ENCODE results near the gene CX3CR1. TPM values are rescaled to one million over a fixed set of nuclear protein-coding genes. Genes with fewer than 3 reads are reported as not detected.

CX3CR1 gene
- total RNA-seq, 1 donor from 2014 or later = 12.4 TPM

GRCh38 chr3:39292961-39293360 lies 13.1 kb upstream of the CX3CR1 start:
- intact Hi-C loops (cut with micrococcal nuclease) = loop anchor here (1.0 to 5.0 kb wide), 6 partner anchors 36 to 192 kb away; partner anchors contain the start of gene CCR8

GRCh38 chr3:39291903-39292329 lies 12.1 kb upstream of the CX3CR1 start:
- intact Hi-C loops (cut with micrococcal nuclease) = loop anchor here (1.0 to 5.0 kb wide), 7 partner anchors 37 to 191 kb away; partner anchors contain the start of genes CCR8 and SLC25A38

- intact Hi-C loops (cut with micrococcal nuclease) = loop anchor here (5.0 kb wide), 1 partner anchor 72 kb away; no protein-coding TSS in a partner anchor
Measured at GRCh38 chr3:39290255-39290654, 10.4 kb upstream of the CX3CR1 start.

- intact Hi-C loops (cut with micrococcal nuclease) = loop anchor here (2.0 kb wide), 1 partner anchor 108 kb away; no protein-coding TSS in a partner anchor
Measured at GRCh38 chr3:39289107-39289506, 9.3 kb upstream of the CX3CR1 start.

- intact Hi-C loops (cut with micrococcal nuclease) = loop anchor here (1.0 to 2.0 kb wide), 12 partner anchors 20 to 767 kb away; partner anchors contain the start of gene SCN11A
Measured at GRCh38 chr3:39288300-39288808, 8.5 kb upstream of the CX3CR1 start.

- intact Hi-C loops (cut with micrococcal nuclease) = loop anchor here (1.0 to 2.0 kb wide), 12 partner anchors 19 to 766 kb away; partner anchors contain the start of gene SCN11A
Measured at GRCh38 chr3:39287216-39288164, 7.7 kb upstream of the CX3CR1 start.

GRCh38 chr3:39286771-39287170 lies 6.9 kb upstream of the CX3CR1 start:
- intact Hi-C loops (cut with micrococcal nuclease) = no loop called here

GRCh38 chr3:39285332-39285731 lies 5.5 kb upstream of the CX3CR1 start:
- intact Hi-C loops (cut with micrococcal nuclease) = no loop called here

GRCh38 chr3:39284457-39284881 lies 4.6 kb upstream of the CX3CR1 start:
- intact Hi-C loops (cut with micrococcal nuclease) = no loop called here

- intact Hi-C loops (cut with micrococcal nuclease) = no loop called here
Measured at GRCh38 chr3:39282057-39282456, 2.2 kb upstream of the CX3CR1 start.

GRCh38 chr3:39281533-39281932 lies 1.7 kb upstream of the CX3CR1 start:
- intact Hi-C loops (cut with micrococcal nuclease) = no loop called here

- intact Hi-C loops (cut with micrococcal nuclease) = no loop called here
Measured at GRCh38 chr3:39280571-39280970, 735 bp upstream of the CX3CR1 start.

- intact Hi-C loops (cut with micrococcal nuclease) = no loop called here
Measured at GRCh38 chr3:39278616-39278935, 1.3 kb downstream of the CX3CR1 start.

- intact Hi-C loops (cut with micrococcal nuclease) = no loop called here
Measured at GRCh38 chr3:39277893-39278615, 1.8 kb downstream of the CX3CR1 start.

GRCh38 chr3:39276746-39277145 lies 3.1 kb downstream of the CX3CR1 start:
- intact Hi-C loops (cut with micrococcal nuclease) = no loop called here

- intact Hi-C loops (cut with micrococcal nuclease) = no loop called here
Measured at GRCh38 chr3:39275963-39276593, 3.8 kb downstream of the CX3CR1 start.

GRCh38 chr3:39275052-39275451 lies 4.8 kb downstream of the CX3CR1 start:
- intact Hi-C loops (cut with micrococcal nuclease) = no loop called here

- intact Hi-C loops (cut with micrococcal nuclease) = no loop called here
Measured at GRCh38 chr3:39273119-39273518, 6.7 kb downstream of the CX3CR1 start.

GRCh38 chr3:39272191-39272590 lies 7.6 kb downstream of the CX3CR1 start:
- intact Hi-C loops (cut with micrococcal nuclease) = no loop called here

GRCh38 chr3:39271363-39271914 lies 8.4 kb downstream of the CX3CR1 start:
- intact Hi-C loops (cut with micrococcal nuclease) = no loop called here

GRCh38 chr3:39269528-39269927 lies 10.3 kb downstream of the CX3CR1 start:
- intact Hi-C loops (cut with micrococcal nuclease) = loop anchor here (10.0 kb wide), 1 partner anchor 1235 kb away; the partner anchor contains the start of gene DLEC1

Data from T-helper 1 cell treated with Interleukin-12 subunit alpha and Interleukin-12 subunit beta and Interleukin-4 antibody, amounts not matched to agents 30 ng/mL and 1 ng/mL, for 36 hours (primary cell).